ENCODE results near the gene CABLES1. TPM values are rescaled to one million over a fixed set of nuclear protein-coding genes. Genes with fewer than 3 reads are reported as not detected.

The CABLES1 gene
- total and polyA plus RNA-seq, 2 of the 8 experiments (the other 6 are each of a cell fraction or from before 2014, with no cell fraction given), result 9.2 to 26.4 TPM

GRCh38 chr18:23248826-23249225 lies 113.5 kb downstream of the CABLES1 start:
- Histone ChIP-seq H3K79me1 (ENCODE audit: low read depth, low read length) (no peaks in the 10 kb centered on the region; the same call in 1 of the 2 replicates), H3K27me3 (replicated peaks in 1 of 4; ENCODE audit: control insufficient read depth in 3 of 4, extremely low read depth in 1 of 4, insufficient read depth in 3 of 4, low read length in 3 of 4) (no peaks in the 10 kb centered on the region; a peak in 1 of 7 replicates), H2BK120ac (replicated peaks; ENCODE audit: low read depth, low read length) (no peak overlapping the region), H2BK12ac (ENCODE audit: low read depth, low read length) (no peak overlapping the region), H3K4me3 (ENCODE audit: extremely low read depth in 1 of 4, insufficient read depth in 2 of 4, low read depth in 3 of 4, low read length in 4 of 4) (no peak overlapping the region), H3K36me3 (ENCODE audit: control insufficient read depth in 2 of 4, insufficient read depth in 4 of 4, low read length in 3 of 4) (peaks cover 0 to 34% (median 23%) of the 10 kb centered on the region in 4 experiments), H3K79me2 (ENCODE audit: control insufficient read depth in 1 of 2, insufficient read depth in 2 of 2, low read length in 2 of 2) (no peaks in the 10 kb centered on the region), H2BK15ac (ENCODE audit: low read length) (no peak overlapping the region), H4K20me1 (replicated peaks in 1 of 2; ENCODE audit: control insufficient read depth in 1 of 2, insufficient read depth in 2 of 2, low read length in 2 of 2) (no peaks in the 10 kb centered on the region), H3K14ac (ENCODE audit: insufficient read length) (no peak overlapping the region), H2AFZ (ENCODE audit: low read length) (no peak overlapping the region), H3K27ac (ENCODE audit: low read depth, low read length) (no peak overlapping the region), H3K9me3 (ENCODE audit: insufficient read depth in 2 of 2, low read depth in 1 of 2, low read length in 1 of 2) (peaks cover 5 to 10% of the 10 kb centered on the region in 2 experiments; a peak in 3 of 4 replicates), H2BK20ac (ENCODE audit: low read length) (no peak overlapping the region), H4K5ac (ENCODE audit: insufficient read length, low read depth, low read length) (no peak overlapping the region), H3K18ac (ENCODE audit: extremely low read depth, low read length) (no peak overlapping the region), H3K4me1 (replicated peaks in 1 of 4; ENCODE audit: control insufficient read depth in 3 of 4, insufficient read depth in 4 of 4, low read length in 3 of 4) (peaks cover 2 to 8% (median 5%) of the 10 kb centered on the region in 4 experiments; a peak in 3 of 7 replicates), H3K56ac (replicated peaks; ENCODE audit: insufficient read length, low read depth, low read length) (no peak overlapping the region), H3K9ac (replicated peaks in 1 of 4; ENCODE audit: extremely low read depth in 1 of 4, low read depth in 3 of 4, low read length in 3 of 4) (no peak overlapping the region), H3K23ac (ENCODE audit: insufficient read length) (no peak overlapping the region), H4K8ac (ENCODE audit: extremely low read depth, insufficient read depth, low read length) (no peak overlapping the region), H3K23me2 (ENCODE audit: low read depth, low read length) (no peaks in the 10 kb centered on the region), H3K4me2 (ENCODE audit: insufficient read depth in 1 of 2, low read depth in 2 of 2, low read length in 2 of 2) (no peak overlapping the region), H3K4ac (replicated peaks; ENCODE audit: insufficient read length, low read depth, low read length) (no peak overlapping the region), H2AK5ac (ENCODE audit: low read depth, low read length) (no peak overlapping the region), H4K91ac (replicated peaks; ENCODE audit: insufficient read length, low read length) (no peak overlapping the region), H2BK5ac (ENCODE audit: low read depth, low read length) (no peak overlapping the region)
- POLR2A ChIA-PET (ENCODE audit: partially characterized antibody), result interaction anchor here (1.4 kb wide), 1 partner anchor 13 kb away, joined by 3 read pairs; no protein-coding TSS in a partner anchor
- CTCF ChIA-PET (ENCODE audit: partially characterized antibody), result interaction anchor here (0.7 to 1.4 kb wide), 4 partner anchors 9 to 409 kb away, joined by 3 to 4 read pairs (median 4); no protein-coding TSS in a partner anchor
- whole genome bisulfite sequencing, 2 experiments (ENCODE audit: extremely low coverage in 1 of 2, insufficient coverage in 1 of 2, insufficient read length in 1 of 2, insufficient replicate concordance in 2 of 2, low coverage in 1 of 2, low lambda C conversion rate in 2 of 2, missing lambda C conversion rate in 1 of 2), result 100% methylated on average over 2 of the region's 2 CpGs; no CpG with 5 or more reads in 1 of the 2 experiments
- FAIRE-seq (no peak), DNase-seq (ENCODE audit: low read depth in 1 of 2, low spot score in 2 of 2) (no peak)
- TF ChIP-seq ATF2 (IDR thresholded peaks at IDR 0.05; ENCODE audit: low read length), result no peak
- no peak for TF ChIP-seq CBX8 (IDR thresholded peaks at IDR 0.05; ENCODE audit: borderline replicate concordance, low read depth, low read length)
- TF ChIP-seq YY1 (IDR thresholded peaks at IDR 0.05; ENCODE audit: low read depth, low read length), result no peak
- TF ChIP-seq HDAC2 (IDR thresholded peaks at IDR 0.05; ENCODE audit: borderline replicate concordance in 1 of 2, low read depth in 2 of 2, low read length in 2 of 2), result no peak
- no peak for TF ChIP-seq ATF3 (IDR thresholded peaks at IDR 0.05; ENCODE audit: insufficient read depth, low read depth, low read length)
- TF ChIP-seq BACH1 (IDR thresholded peaks at IDR 0.05; ENCODE audit: low read length), result no peak
- TF ChIP-seq SAP30 (IDR thresholded peaks at IDR 0.05; ENCODE audit: insufficient read depth, insufficient replicate concordance, low read length), result no peak
- TF ChIP-seq RFX5 (IDR thresholded peaks at IDR 0.05; ENCODE audit: borderline replicate concordance, low read depth, low read length), result no peak
- TF ChIP-seq CHD1 (IDR thresholded peaks at IDR 0.05; ENCODE audit: low read depth, low read length), result no peak
- no peak for TF ChIP-seq CBX5 (IDR thresholded peaks at IDR 0.05; ENCODE audit: low read depth, low read length)
- no peak for TF ChIP-seq SIX5 (IDR thresholded peaks at IDR 0.05; ENCODE audit: low read depth, low read length)
